HCT116 (cell line): ENCODE data around the gene CEACAM5. TPM values are rescaled to one million over a fixed set of nuclear protein-coding genes. Genes with fewer than 3 reads are reported as not detected.
A peak's percentile ranks its signal among the peaks of the same experiment; 100 is the strongest.

Experiments
- ATAC-seq: fragments of 200-7000 bp; cut with Tn5 transposase; 2 replicates; pipeline ENCODE4 v1.9.1; 2020; ENCODE audit warnings: mild to moderate bottlenecking, moderate library complexity
- Bru-seq: library from RNA; stranded (reverse); fragments of 400-500 nt; gene quantifications from one replicate; lab custom pipeline; 2021; lab: Mats Ljungman, UMichigan
- BruChase-seq, 2 experiments: library from RNA; stranded (reverse); fragments of 400-500 nt; gene quantifications; one replicate each; lab custom pipeline; 2021; lab: Mats Ljungman, UMichigan
- BruUV-seq: library from RNA; stranded (reverse); fragments of 400-500 nt; replicated peaks from 2 replicates; lab custom pipeline; 2021; lab: Mats Ljungman, UMichigan
- CTCF ChIA-PET: fragments of 300-600 bp; sonication (Branson Sonifier 250); formaldehyde crosslinking; loops from one replicate; lab custom pipeline; 2021; ENCODE audit warnings: antibody characterized with exemption; lab: Charles Lee
- POLR2A ChIA-PET: fragments of 300-600, 350-600 bp; sonication (Branson Sonifier 250); formaldehyde crosslinking; loops from one replicate; lab custom pipeline; 2021; ENCODE audit warnings: antibody characterized with exemption; lab: Charles Lee
- RAD21 ChIA-PET, 2 experiments: fragments of 300-600 bp; sonication (Branson Sonifier 250); formaldehyde crosslinking; loops; one replicate each; lab custom pipeline; 2023; ENCODE audit warnings: low total read pairs in 2 of 2; ENCODE audit not compliant: uncharacterized antibody in 2 of 2, unreplicated experiment in 2 of 2, low non-redundant PET in 1 of 2; lab: Charles Lee
- DNase-seq: peaks from one replicate; pipeline ENCODE4 v3.0.0-alpha.2; 2010; ENCODE audit warnings: low read depth, low spot score
- H2AFZ ChIP-seq: fragments of 200-600 bp; shearing (Covaris generic), sonication (generic); 2 replicates; pipeline ENCODE4 v1.6.1; 2017; ENCODE audit warnings: low read depth, mixed run types, mixed read lengths, antibody characterized with exemption, low read length; ENCODE audit not compliant: poor library complexity, severe bottlenecking
- H3K27ac ChIP-seq: 2 replicates; pipeline ENCODE4 v1.5.1; 2012; ENCODE audit warnings: low read depth, low read length
- H3K27me3 ChIP-seq: fragments of 200-600 bp; sonication (generic); 2 replicates; pipeline ENCODE4 v1.6.1; 2016; ENCODE audit warnings: mixed run types, low read length, mixed read lengths; ENCODE audit not compliant: insufficient read depth
- H3K36me3 ChIP-seq, 2 experiments: fragments of 200-500 bp in 1 of 2; fragments of 200-600 bp in 1 of 2; sonication (Bioruptor generic) in 1 of 2; sonication (generic) in 1 of 2; 2 replicates each; pipeline versions ENCODE4 v1.5.1 to v1.6.1; 2014 to 2016; ENCODE audit warnings: low read length in 2 of 2, inconsistent platforms in 1 of 2, mixed read lengths in 1 of 2, mixed run types in 1 of 2; ENCODE audit not compliant: insufficient read depth in 2 of 2, control insufficient read depth in 1 of 2
- H3K4me1 ChIP-seq, 2 experiments: fragments of 200-600 bp in 1 of 2; sonication (generic) in 1 of 2; 2 replicates each; pipeline versions ENCODE4 v1.5.1 to v1.6.1; 2012 to 2017; ENCODE audit warnings: low read length in 2 of 2, inconsistent platforms in 1 of 2, mild to moderate bottlenecking in 1 of 2, mixed read lengths in 1 of 2, mixed run types in 1 of 2, moderate library complexity in 1 of 2; ENCODE audit not compliant: insufficient read depth in 2 of 2, control insufficient read depth in 1 of 2
- H3K4me2 ChIP-seq: fragments of 200-600 bp; sonication (generic); 2 replicates; pipeline ENCODE4 v1.6.1; 2017; ENCODE audit warnings: mixed run types, low read length, mixed read lengths
- H3K4me3 ChIP-seq, 2 experiments: fragments of 200-600 bp in 1 of 2; sonication (generic) in 1 of 2; replicated peaks in 1 of 2; 2 replicates each; pipeline ENCODE4 v1.5.1; 2011 to 2016; ENCODE audit warnings: low read length in 2 of 2, control low read depth in 1 of 2, low read depth in 1 of 2, mild to moderate bottlenecking in 1 of 2, mixed read lengths in 1 of 2, mixed run types in 1 of 2
- H3K79me2 ChIP-seq: fragments of 200-600 bp; sonication (generic); 2 replicates; pipeline ENCODE4 v1.6.1; 2017; ENCODE audit warnings: mild to moderate bottlenecking, mixed run types, low read length, moderate library complexity, mixed read lengths; ENCODE audit not compliant: insufficient read depth
- H3K9ac ChIP-seq: fragments of 200-600 bp; sonication (generic); 2 replicates; pipeline ENCODE4 v1.6.1; 2016; ENCODE audit warnings: low read length, mixed read lengths
- H3K9me2 ChIP-seq: fragments of 200-600 bp; sonication (generic), shearing (Covaris generic); 2 replicates; pipeline ENCODE4 v1.6.1; 2017; ENCODE audit warnings: mixed run types, mild to moderate bottlenecking, moderate library complexity; ENCODE audit not compliant: insufficient read depth
- H3K9me3 ChIP-seq, 2 experiments: fragments of 200-500 bp in 1 of 2; fragments of 200-600 bp in 1 of 2; sonication (Bioruptor generic) in 1 of 2; sonication (generic) in 1 of 2; 2 replicates each; pipeline ENCODE4 v1.6.1; 2014 to 2017; ENCODE audit warnings: low read length in 2 of 2, mixed read lengths in 2 of 2, inconsistent platforms in 1 of 2, low read depth in 1 of 2, mild to moderate bottlenecking in 1 of 2, mixed run types in 1 of 2, moderate library complexity in 1 of 2; ENCODE audit not compliant: control insufficient read depth in 1 of 2, insufficient read depth in 1 of 2
- H4K20me1 ChIP-seq: fragments of 200-600 bp; sonication (generic), shearing (Covaris generic); 2 replicates; pipeline ENCODE4 v1.6.1; 2017; ENCODE audit warnings: mixed run types, mild to moderate bottlenecking, moderate library complexity; ENCODE audit not compliant: insufficient read depth
- CBX3 ChIP-seq: IDR thresholded peaks from 2 replicates; pipeline ENCODE4 v1.6.1; 2012; ENCODE audit warnings: low read depth
- EGR1 ChIP-seq: IDR thresholded peaks from 2 replicates; pipeline ENCODE4 v1.6.1; 2012; ENCODE audit warnings: low read depth
- EZH2 ChIP-seq: fragments of 200-600 bp; sonication (generic); IDR thresholded peaks from 2 replicates; pipeline ENCODE4 v1.6.1; 2017; ENCODE audit warnings: antibody characterized with exemption, mixed run types
- EZH2phosphoT487 ChIP-seq: fragments of 200-600 bp; IDR thresholded peaks from 2 replicates; pipeline ENCODE4 v1.6.1; 2018; ENCODE audit warnings: antibody characterized with exemption, borderline replicate concordance
- FOSL1 ChIP-seq: IDR thresholded peaks from 2 replicates; pipeline ENCODE4 v1.6.1; 2012; ENCODE audit warnings: low read depth
- JUND ChIP-seq: IDR thresholded peaks from 2 replicates; pipeline ENCODE4 v1.6.1; 2012
- POLR2A ChIP-seq: IDR thresholded peaks from 2 replicates; pipeline ENCODE4 v1.7.0; 2011; ENCODE audit warnings: borderline replicate concordance; ENCODE audit not compliant: insufficient read depth, insufficient read length; ENCODE audit errors: extremely low read depth
- POLR2AphosphoS5 ChIP-seq: IDR thresholded peaks from 2 replicates; pipeline ENCODE4 v1.6.1; 2011; ENCODE audit warnings: mild to moderate bottlenecking, low read depth, low read length, moderate library complexity
- RAD21 ChIP-seq: IDR thresholded peaks from 2 replicates; pipeline ENCODE4 v1.6.1; 2012; ENCODE audit warnings: low read depth, mild to moderate bottlenecking
- SIN3A ChIP-seq: IDR thresholded peaks from 2 replicates; pipeline ENCODE4 v1.6.1; 2012; ENCODE audit warnings: low read depth
- SP1 ChIP-seq: IDR thresholded peaks from 2 replicates; pipeline ENCODE4 v1.6.1; 2012; ENCODE audit warnings: low read depth
- SRF ChIP-seq: IDR thresholded peaks from 2 replicates; pipeline ENCODE4 v1.6.1; 2012; ENCODE audit warnings: low read depth
- TCF7L2 ChIP-seq: IDR thresholded peaks from 2 replicates; pipeline ENCODE4 v1.7.0; 2011; ENCODE audit warnings: borderline replicate concordance, inconsistent platforms; ENCODE audit not compliant: insufficient read depth, insufficient read length; ENCODE audit errors: extremely low read depth
- ZFX ChIP-seq: fragments of 450-650 bp; IDR thresholded peaks from 2 replicates; pipeline ENCODE4 v1.6.1; 2017
- intact Hi-C: fragments of 100-400 bp; cut with micrococcal nuclease; formaldehyde crosslinking; loops from 2 replicates; pipeline ENCODE4 v1.10.0; 2022
- long read RNA-seq: library from polyadenylated mRNA; unstranded; transcript quantifications from one replicate; pipeline ENCODE4 v2.0.0, GENCODE V29; 2021; ENCODE audit not compliant: unreplicated experiment
- polyA plus RNA-seq: library from polyadenylated mRNA; unstranded; fragments of >200 nt; gene quantifications from 2 replicates; pipeline ENCODE4 v1.2.1, GENCODE V29; 2012; ENCODE audit warnings: missing spikeins
- total RNA-seq: library from RNA; stranded (reverse); gene quantifications from one replicate; pipeline ENCODE4 v1.2.1, GENCODE V29; 2021; ENCODE audit not compliant: unreplicated experiment
- TF ChIP-seq, protein P1 (sequence below): IDR thresholded peaks from 2 replicates; pipeline ENCODE4 v1.6.1; 2012
- TF ChIP-seq, protein P2 (sequence below), 3 experiments: fragments of 200-600 bp in 1 of 3; sonication (generic) in 1 of 3; IDR thresholded peaks in 2 of 3; conservative IDR thresholded peaks in 1 of 3; 2 replicates each; pipeline ENCODE4 v1.5.1; 2012 to 2017; ENCODE audit warnings: low read depth in 2 of 3, low read length in 2 of 3, antibody characterized with exemption in 1 of 3, borderline replicate concordance in 1 of 3, control low read depth in 1 of 3, mild to moderate bottlenecking in 1 of 3, mixed read lengths in 1 of 3, mixed run types in 1 of 3, moderate library complexity in 1 of 3; ENCODE audit not compliant: insufficient read depth in 1 of 3

The CEACAM5 gene
- total RNA-seq (0.22 TPM), Bru-seq, nascent RNA (not detected), BruChase-seq, experiment 1, labeled RNA remaining after a 6-hour chase (percentile 11 among the genes with signal in this experiment), BruChase-seq, experiment 2, labeled RNA remaining after a 2-hour chase (not detected)
- 0.03 TPM in 1 of 2 replicates, not detected in the other for polyA plus RNA-seq
- long read RNA-seq: 0 reads

DNA sequence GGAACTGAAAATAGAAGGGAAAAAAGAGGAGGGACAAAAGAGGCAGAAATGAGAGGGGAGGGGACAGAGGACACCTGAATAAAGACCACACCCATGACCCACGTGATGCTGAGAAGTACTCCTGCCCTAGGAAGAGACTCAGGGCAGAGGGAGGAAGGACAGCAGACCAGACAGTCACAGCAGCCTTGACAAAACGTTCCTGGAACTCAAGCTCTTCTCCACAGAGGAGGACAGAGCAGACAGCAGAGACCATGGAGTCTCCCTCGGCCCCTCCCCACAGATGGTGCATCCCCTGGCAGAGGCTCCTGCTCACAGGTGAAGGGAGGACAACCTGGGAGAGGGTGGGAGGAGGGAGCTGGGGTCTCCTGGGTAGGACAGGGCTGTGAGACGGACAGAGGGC is at the start of gene CEACAM5:
CEACAM5 (plus strand) TSS at position 146 of the 400 bp plus-strand sequence; CDS start at position 252, 106 bp downstream.
- Histone ChIP-seq H3K27ac (no peak within 1 kb of the TSS), H3K79me2 (no peaks in the 10 kb centered on the region), H3K9me3 (no peaks in the 10 kb centered on the region), H3K4me1 (0 out of 4 replicates have a peak, but pooled peaks cover 0 to 4% of the 10 kb centered on the region in 2 experiments), H3K9ac (no peak within 1 kb of the TSS), H3K36me3 (no peaks in the 10 kb centered on the region), H3K4me3 (no peak within 1 kb of the TSS), H3K9me2 (no peaks in the 10 kb centered on the region), H2AFZ (no peak within 1 kb of the TSS), H3K4me2 (no peak within 1 kb of the TSS), H3K27me3 (peaks cover 48% of the 10 kb centered on the region), H4K20me1 (no peaks in the 10 kb centered on the region)
- CTCF ChIA-PET: no interaction called here
- ATAC-seq (no peak), DNase-seq (no peak)
- intact Hi-C loops: loop anchor here (5.0 to 10.0 kb wide), 2 partner anchors 79 to 246 kb away; partner anchors contain the start of gene RABAC1
- RAD21 ChIA-PET: no interaction called here
- BruUV-seq: no TSS peak
- TF ChIP-seq EGR1 (no peak), EZH2 (no peak), RAD21 (no peak), SIN3A (no peak), FOSL1 (no peak), JUND (no peak), POLR2A (no peak), SP1 (no peak), CBX3 (no peak), ZFX (no peak), EZH2phosphoT487 (no peak), TCF7L2 (no peak), SRF (no peak), POLR2AphosphoS5 (no peak)
- TF ChIP-seq, protein P1, sequence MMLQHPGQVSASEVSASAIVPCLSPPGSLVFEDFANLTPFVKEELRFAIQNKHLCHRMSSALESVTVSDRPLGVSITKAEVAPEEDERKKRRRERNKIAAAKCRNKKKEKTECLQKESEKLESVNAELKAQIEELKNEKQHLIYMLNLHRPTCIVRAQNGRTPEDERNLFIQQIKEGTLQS: no peak
- TF ChIP-seq, protein P2, sequence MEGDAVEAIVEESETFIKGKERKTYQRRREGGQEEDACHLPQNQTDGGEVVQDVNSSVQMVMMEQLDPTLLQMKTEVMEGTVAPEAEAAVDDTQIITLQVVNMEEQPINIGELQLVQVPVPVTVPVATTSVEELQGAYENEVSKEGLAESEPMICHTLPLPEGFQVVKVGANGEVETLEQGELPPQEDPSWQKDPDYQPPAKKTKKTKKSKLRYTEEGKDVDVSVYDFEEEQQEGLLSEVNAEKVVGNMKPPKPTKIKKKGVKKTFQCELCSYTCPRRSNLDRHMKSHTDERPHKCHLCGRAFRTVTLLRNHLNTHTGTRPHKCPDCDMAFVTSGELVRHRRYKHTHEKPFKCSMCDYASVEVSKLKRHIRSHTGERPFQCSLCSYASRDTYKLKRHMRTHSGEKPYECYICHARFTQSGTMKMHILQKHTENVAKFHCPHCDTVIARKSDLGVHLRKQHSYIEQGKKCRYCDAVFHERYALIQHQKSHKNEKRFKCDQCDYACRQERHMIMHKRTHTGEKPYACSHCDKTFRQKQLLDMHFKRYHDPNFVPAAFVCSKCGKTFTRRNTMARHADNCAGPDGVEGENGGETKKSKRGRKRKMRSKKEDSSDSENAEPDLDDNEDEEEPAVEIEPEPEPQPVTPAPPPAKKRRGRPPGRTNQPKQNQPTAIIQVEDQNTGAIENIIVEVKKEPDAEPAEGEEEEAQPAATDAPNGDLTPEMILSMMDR (IDR thresholded peaks at IDR 0.05 in 2 of 3, conservative IDR thresholded peaks at IDR 0.05 in 1 of 3; ENCODE audit: borderline replicate concordance in 1 of 3, insufficient read depth in 1 of 3, low read depth in 2 of 3, low read length in 2 of 3): no peak
- POLR2A ChIA-PET: no interaction called here
